ENCODE results near the gene PIRT.
A peak's percentile ranks its signal among the peaks of the same experiment; 100 is the strongest.
"Not testable (repeated sequence)": the region's sequence is repeated elsewhere in the genome, so short reads cannot be mapped to it uniquely, and the experiment has no call there.

PIRT gene

GRCh38 chr17:10837921-10838320 lies at the start of gene PIRT:
PIRT (minus strand) TSS chr17:10838087; CDS start chr17:10825645, 12,442 bp downstream.
- no peak for DNase-seq

GRCh38 chr17:10881959-10882358 lies 44.1 kb upstream of the PIRT start:
- no peak for DNase-seq

GRCh38 chr17:10879190-10879836 lies 41.4 kb upstream of the PIRT start:
- DNase-seq: peak; percentile 8

GRCh38 chr17:10875984-10876555 lies 38.2 kb upstream of the PIRT start:
- DNase-seq: peak; percentile 44

- peak; percentile 24 for DNase-seq
Measured at GRCh38 chr17:10875430-10875851, 37.6 kb upstream of the PIRT start.

- DNase-seq: no peak
Measured at GRCh38 chr17:10871914-10872313, 34.0 kb upstream of the PIRT start.

GRCh38 chr17:10870336-10871050 lies 32.6 kb upstream of the PIRT start:
- DNase-seq: no peak

GRCh38 chr17:10868744-10869143 lies 30.9 kb upstream of the PIRT start:
- DNase-seq: not testable (repeated sequence)

- no peak for DNase-seq
Measured at GRCh38 chr17:10859051-10859450, 21.2 kb upstream of the PIRT start.

GRCh38 chr17:10857976-10858375 lies 20.1 kb upstream of the PIRT start:
- DNase-seq: no peak

- DNase-seq: not testable (repeated sequence)
Measured at GRCh38 chr17:10846636-10847035, 8.7 kb upstream of the PIRT start.

GRCh38 chr17:10845388-10845751 lies 7.5 kb upstream of the PIRT start:
- no peak for DNase-seq

- DNase-seq: peak; percentile 77
Measured at GRCh38 chr17:10844621-10845387, 6.9 kb upstream of the PIRT start.

- DNase-seq: no peak
Measured at GRCh38 chr17:10843811-10844210, 5.9 kb upstream of the PIRT start.

GRCh38 chr17:10842658-10843057 lies 4.8 kb upstream of the PIRT start:
- DNase-seq: no peak

GRCh38 chr17:10838682-10839081 lies 795 bp upstream of the PIRT start:
- DNase-seq: no peak

- DNase-seq: no peak
Measured at GRCh38 chr17:10836966-10837590, 809 bp downstream of the PIRT start.

- no peak for DNase-seq
Measured at GRCh38 chr17:10836145-10836544, 1.7 kb downstream of the PIRT start.

- DNase-seq: no peak
Measured at GRCh38 chr17:10831696-10832095, 6.2 kb downstream of the PIRT start.

GRCh38 chr17:10827898-10828552 lies 9.9 kb downstream of the PIRT start:
- no peak for DNase-seq

GRCh38 chr17:10824874-10825273 lies 13.0 kb downstream of the PIRT start:
- DNase-seq: no peak

- no peak for DNase-seq
Measured at GRCh38 chr17:10821770-10822169, 16.1 kb downstream of the PIRT start.

Measured in activated CD4-positive, alpha-beta T cell treated with anti-CD3 and anti-CD28 coated beads, Interleukin-2, Interleukin-6, amounts not matched to agents 100 ng/mL and 50 ng/mL, durations not matched to agents 16 hours and 8 hours (primary cell).